GM13977 (cell line): ENCODE data around the gene CIITA.
"Not testable (repeated sequence)": the region's sequence is repeated elsewhere in the genome, so short reads cannot be mapped to it uniquely, and the experiment has no call there.

Experiments used
- DNase-seq: peaks from one replicate; pipeline ENCODE4 v3.0.0; 2012; ENCODE audit warnings: low spot score
- CTCF ChIP-seq: IDR thresholded peaks from 2 replicates; pipeline ENCODE4 v1.5.1; 2012; ENCODE audit warnings: mild to moderate bottlenecking, control low read depth; ENCODE audit not compliant: insufficient read depth; ENCODE audit errors: extremely low read depth, missing control alignments
- in situ Hi-C: fragments of 300-500 bp; cut with MboI; formaldehyde crosslinking; loops from one replicate; pipeline ENCODE4 v1.12.0; 2022; ENCODE audit warnings: low sequenced_read_pairs, low pct_unique_long_range_greater_than_20kb, mixed read lengths, inconsistent platforms; ENCODE audit not compliant: unreplicated experiment

The CIITA gene

GRCh38 chr16:10964039-10964890 lies 87.3 kb downstream of the CIITA start:
- in situ Hi-C loops = loop anchor here (10.0 to 25.0 kb wide), 4 partner anchors 291 to 748 kb away; partner anchors contain the start of gene SOCS1
- no peak for DNase-seq
- TF ChIP-seq CTCF = peak; percentile 96

GRCh38 chr16:10964891-10965326 lies 87.9 kb downstream of the CIITA start:
- in situ Hi-C loops = loop anchor here (10.0 to 25.0 kb wide), 4 partner anchors 290 to 747 kb away; partner anchors contain the start of gene SOCS1
- DNase-seq = peak; percentile 62
- TF ChIP-seq CTCF = no peak

GRCh38 chr16:10965440-10966061 lies 88.5 kb downstream of the CIITA start:
- in situ Hi-C loops = loop anchor here (10.0 to 25.0 kb wide), 4 partner anchors 289 to 747 kb away; partner anchors contain the start of gene SOCS1
- no peak for TF ChIP-seq CTCF
- DNase-seq = peak; percentile 64

- in situ Hi-C loops = loop anchor here (10.0 to 25.0 kb wide), 4 partner anchors 289 to 746 kb away; partner anchors contain the start of gene SOCS1
- no peak for TF ChIP-seq CTCF
- no peak for DNase-seq
These were observed 89.1 kb downstream of the CIITA start for GRCh38 chr16:10966129-10966528.

- DNase-seq = not testable (repeated sequence)
- in situ Hi-C loops = loop anchor here (10.0 to 25.0 kb wide), 4 partner anchors 288 to 746 kb away; partner anchors contain the start of gene SOCS1
These were observed 89.6 kb downstream of the CIITA start for GRCh38 chr16:10966559-10966958.

GRCh38 chr16:10967986-10968385 lies 91.0 kb downstream of the CIITA start:
- DNase-seq = no peak
- in situ Hi-C loops = loop anchor here (10.0 to 25.0 kb wide), 4 partner anchors 287 to 744 kb away; partner anchors contain the start of gene SOCS1
- TF ChIP-seq CTCF = no peak
